Thyroid gland (tissue), 4 donors: ENCODE measurements around the gene MNT.

Experiments used
- POLR2A ChIP-seq, 2 donors: fragments of 450-650 bp; IDR thresholded peaks; one replicate each; pipeline ENCODE4 v1.6.1; 2017; ENCODE audit warnings: antibody characterized with exemption in 2 of 2, mild to moderate bottlenecking in 2 of 2, moderate library complexity in 1 of 2
- TF ChIP-seq, protein P1 (sequence below), 6 experiments: fragments of 200-600 bp in 3 of 6; fragments of 450-650 bp in 3 of 6; sonication (generic) in 3 of 6; IDR thresholded peaks; one replicate each; pipeline ENCODE4 v1.5.1; 2016 to 2019; ENCODE audit warnings: antibody characterized with exemption in 6 of 6, mild to moderate bottlenecking in 2 of 6, inconsistent platforms in 1 of 6, moderate library complexity in 1 of 6

DNA sequence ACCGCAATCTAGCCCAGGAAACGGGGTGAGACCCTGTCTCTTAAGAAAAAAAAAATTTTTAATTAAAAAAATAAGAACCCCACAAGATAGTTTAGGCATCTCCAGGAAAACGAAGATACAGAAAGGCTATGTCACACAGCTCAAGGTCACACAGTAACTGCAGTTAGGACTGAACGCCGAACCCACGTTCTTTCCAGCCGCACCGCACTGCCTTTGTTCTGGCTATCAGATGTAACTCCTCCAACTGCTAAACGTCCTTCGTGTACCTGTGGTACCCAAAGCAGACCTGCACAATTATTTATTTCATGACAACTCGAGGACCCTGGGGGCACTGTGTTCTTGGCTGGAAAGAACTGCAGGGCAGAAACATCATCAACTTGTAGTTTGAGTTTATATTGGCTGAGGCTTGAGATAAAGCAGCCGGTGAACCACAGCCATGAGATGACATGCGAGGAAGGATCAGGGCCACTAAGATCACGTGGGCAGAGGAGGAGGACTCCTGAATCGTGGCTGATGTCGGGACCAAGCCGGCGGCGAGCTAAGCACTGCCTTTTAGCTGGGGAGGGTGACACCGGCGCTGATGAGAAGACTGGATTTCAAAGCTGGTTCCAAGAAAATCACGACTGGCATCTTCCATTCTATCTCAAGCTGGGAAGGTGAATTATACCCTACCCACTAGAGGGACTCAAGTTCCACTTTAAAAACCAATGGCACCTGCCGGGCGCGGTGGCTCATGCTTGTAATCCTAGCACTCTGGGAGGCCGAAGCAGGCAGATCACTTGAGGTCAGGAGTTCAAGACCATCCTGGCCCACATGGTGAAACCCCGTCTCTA is 20.7 kb upstream of the MNT start:
- TF ChIP-seq POLR2A (IDR thresholded peaks at IDR 0.05), result no peak
- TF ChIP-seq, protein P1, sequence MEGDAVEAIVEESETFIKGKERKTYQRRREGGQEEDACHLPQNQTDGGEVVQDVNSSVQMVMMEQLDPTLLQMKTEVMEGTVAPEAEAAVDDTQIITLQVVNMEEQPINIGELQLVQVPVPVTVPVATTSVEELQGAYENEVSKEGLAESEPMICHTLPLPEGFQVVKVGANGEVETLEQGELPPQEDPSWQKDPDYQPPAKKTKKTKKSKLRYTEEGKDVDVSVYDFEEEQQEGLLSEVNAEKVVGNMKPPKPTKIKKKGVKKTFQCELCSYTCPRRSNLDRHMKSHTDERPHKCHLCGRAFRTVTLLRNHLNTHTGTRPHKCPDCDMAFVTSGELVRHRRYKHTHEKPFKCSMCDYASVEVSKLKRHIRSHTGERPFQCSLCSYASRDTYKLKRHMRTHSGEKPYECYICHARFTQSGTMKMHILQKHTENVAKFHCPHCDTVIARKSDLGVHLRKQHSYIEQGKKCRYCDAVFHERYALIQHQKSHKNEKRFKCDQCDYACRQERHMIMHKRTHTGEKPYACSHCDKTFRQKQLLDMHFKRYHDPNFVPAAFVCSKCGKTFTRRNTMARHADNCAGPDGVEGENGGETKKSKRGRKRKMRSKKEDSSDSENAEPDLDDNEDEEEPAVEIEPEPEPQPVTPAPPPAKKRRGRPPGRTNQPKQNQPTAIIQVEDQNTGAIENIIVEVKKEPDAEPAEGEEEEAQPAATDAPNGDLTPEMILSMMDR (IDR thresholded peaks at IDR 0.05), result peak in 4 of 6 experiments; percentile 36 to 48 (median 36)
